Sigmoid colon (tissue), 7 donors: ENCODE data around the gene GLMP. TPM values are rescaled to one million over a fixed set of nuclear protein-coding genes. Genes with fewer than 3 reads are reported as not detected.

Experiments
- DNase-seq: peaks from one replicate; pipeline ENCODE4 v3.0.0-alpha.2; 2019
- H3K27ac ChIP-seq, 4 donors: fragments of 200-600 bp; sonication (generic); one replicate each; pipeline ENCODE4 v1.5.1; 2016 to 2019; ENCODE audit warnings: mild to moderate bottlenecking in 1 of 4
- H3K27me3 ChIP-seq, 3 donors: fragments of 200-600 bp; sonication (generic); one replicate each; pipeline ENCODE4 v1.5.1; 2019; ENCODE audit warnings: mild to moderate bottlenecking in 1 of 3
- H3K36me3 ChIP-seq, 4 donors: fragments of 200-600 bp; sonication (generic); one replicate each; pipeline ENCODE4 v1.5.1; 2016 to 2019
- H3K4me1 ChIP-seq, 4 donors: fragments of 200-600 bp; sonication (generic); one replicate each; pipeline ENCODE4 v1.5.1; 2017 to 2019
- H3K4me3 ChIP-seq, 4 donors: fragments of 200-600 bp; sonication (generic); one replicate each; pipeline ENCODE4 v1.5.1; 2017 to 2019; ENCODE audit warnings: mild to moderate bottlenecking in 2 of 4, moderate library complexity in 1 of 4
- H3K9me3 ChIP-seq, 4 donors: fragments of 200-600 bp in 3 of 4; sonication (generic) in 3 of 4; one replicate each; pipeline versions ENCODE4 v1.5.1 to v1.6.1; 2013 to 2019
- EP300 ChIP-seq, 4 donors: sonication (generic); formaldehyde crosslinking; IDR thresholded peaks; one replicate each; pipeline ENCODE4 v1.6.1; 2017; ENCODE audit warnings: antibody characterized with exemption in 4 of 4
- POLR2A ChIP-seq, 2 donors: fragments of 450-650 bp; IDR thresholded peaks; one replicate each; pipeline ENCODE4 v1.6.1; 2016; ENCODE audit warnings: antibody characterized with exemption in 2 of 2, mild to moderate bottlenecking in 2 of 2, moderate library complexity in 2 of 2
- POLR2AphosphoS5 ChIP-seq, 4 donors: sonication (generic); formaldehyde crosslinking; IDR thresholded peaks; one replicate each; pipeline ENCODE4 v1.6.1; 2017; ENCODE audit warnings: antibody characterized with exemption in 4 of 4
- WGBS, 2 donors: extraction: QIAGEN DNeasy Blood & Tissue Kit; methylation state at CpG; one replicate each; pipeline ENCODE4 v1.1.7; 2013; 5-methylcytosine and 5-hydroxymethylcytosine counted together
- intact Hi-C: fragments of 100-400 bp; cut with DNase I; formaldehyde crosslinking; loops from one replicate; pipeline ENCODE4 v1.15.1; 2023
- polyA plus RNA-seq, 3 donors: library from polyadenylated mRNA; stranded (reverse); fragments of 200-250 nt; gene quantifications; one replicate each; pipeline ENCODE4 v1.2.3, GENCODE V29; 2013
- total RNA-seq, 4 donors: library from RNA; depleted of rRNA; stranded (reverse); fragments of >200 nt; gene quantifications; one replicate each; pipeline ENCODE4 v1.1.0, GENCODE V29; 2016
- TF ChIP-seq, protein P1 (sequence below), 4 experiments: fragments of 450-650 bp in 3 of 4; fragments of 200-600 bp in 1 of 4; IDR thresholded peaks; one replicate each; pipeline ENCODE4 v1.5.1; 2016 to 2019; ENCODE audit warnings: antibody characterized with exemption in 4 of 4, mild to moderate bottlenecking in 3 of 4, moderate library complexity in 2 of 4
- donor health status: healthy with polysubstance abuse.
- donor health status: Bipolar disorder and iron deficiency.
- donor health status: healthy.

GLMP gene
- total and polyA plus RNA-seq, 7 donors, result 33.3 to 53.2 (median 38.8) TPM

DNA sequence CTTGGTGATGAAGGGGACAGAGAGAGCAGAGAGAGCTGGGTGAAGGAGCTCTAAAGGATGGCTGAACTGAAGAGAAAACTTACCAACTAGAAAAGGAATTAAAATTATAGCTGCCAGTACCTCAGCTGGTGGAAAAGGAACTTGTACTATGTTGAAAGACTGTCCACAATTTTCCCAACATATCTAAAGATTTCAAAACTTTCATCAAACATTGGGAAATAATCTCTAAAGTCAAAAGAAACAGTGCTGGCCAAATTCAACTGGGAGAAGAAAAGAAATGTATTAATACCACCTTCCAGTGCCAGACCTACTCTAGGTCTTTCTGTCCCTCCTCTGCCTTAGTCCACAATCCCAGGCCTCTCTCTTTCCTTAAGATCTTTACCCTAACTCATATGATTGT is 18.9 kb downstream of the GLMP start:
- DNase-seq, result no peak
- peaks cover 0 to 16% (median 8%) of the 10 kb centered on the region in 4 donors for H3K4me1 ChIP-seq
- no peak overlapping the region for H3K4me3 ChIP-seq
- peaks cover 21 to 74% (median 53%) of the 10 kb centered on the region in 4 donors for H3K36me3 ChIP-seq
- no peak overlapping the region for H3K27ac ChIP-seq
- H3K27me3 ChIP-seq, result no peaks in the 10 kb centered on the region
- intact Hi-C loops, result no loop called here
- TF ChIP-seq, protein P1, sequence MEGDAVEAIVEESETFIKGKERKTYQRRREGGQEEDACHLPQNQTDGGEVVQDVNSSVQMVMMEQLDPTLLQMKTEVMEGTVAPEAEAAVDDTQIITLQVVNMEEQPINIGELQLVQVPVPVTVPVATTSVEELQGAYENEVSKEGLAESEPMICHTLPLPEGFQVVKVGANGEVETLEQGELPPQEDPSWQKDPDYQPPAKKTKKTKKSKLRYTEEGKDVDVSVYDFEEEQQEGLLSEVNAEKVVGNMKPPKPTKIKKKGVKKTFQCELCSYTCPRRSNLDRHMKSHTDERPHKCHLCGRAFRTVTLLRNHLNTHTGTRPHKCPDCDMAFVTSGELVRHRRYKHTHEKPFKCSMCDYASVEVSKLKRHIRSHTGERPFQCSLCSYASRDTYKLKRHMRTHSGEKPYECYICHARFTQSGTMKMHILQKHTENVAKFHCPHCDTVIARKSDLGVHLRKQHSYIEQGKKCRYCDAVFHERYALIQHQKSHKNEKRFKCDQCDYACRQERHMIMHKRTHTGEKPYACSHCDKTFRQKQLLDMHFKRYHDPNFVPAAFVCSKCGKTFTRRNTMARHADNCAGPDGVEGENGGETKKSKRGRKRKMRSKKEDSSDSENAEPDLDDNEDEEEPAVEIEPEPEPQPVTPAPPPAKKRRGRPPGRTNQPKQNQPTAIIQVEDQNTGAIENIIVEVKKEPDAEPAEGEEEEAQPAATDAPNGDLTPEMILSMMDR (IDR thresholded peaks at IDR 0.05), result no peak
- no peak for TF ChIP-seq POLR2A (IDR thresholded peaks at IDR 0.05)
- no peak for TF ChIP-seq POLR2AphosphoS5 (IDR thresholded peaks at IDR 0.05)
- TF ChIP-seq EP300 (IDR thresholded peaks at IDR 0.05), result no peak
- no peaks in the 10 kb centered on the region for H3K9me3 ChIP-seq

DNA sequence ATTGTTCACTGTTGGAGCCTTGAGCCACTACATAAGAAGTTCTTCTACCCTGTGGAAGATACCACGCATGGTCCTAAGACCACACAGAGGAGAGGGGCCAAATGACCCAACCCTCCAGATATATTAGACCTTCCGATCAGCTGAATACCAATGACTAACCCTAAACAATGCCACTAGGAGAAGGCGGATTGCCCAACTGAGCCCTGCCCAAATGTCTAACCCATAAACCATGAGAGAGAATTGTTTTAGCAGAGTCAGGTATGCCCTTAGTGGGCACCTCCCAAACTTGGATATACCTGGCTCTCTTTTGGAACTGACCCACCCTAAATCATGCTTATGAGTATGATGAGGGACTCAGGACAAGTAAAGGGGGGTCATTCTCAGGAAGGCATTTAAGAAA is 25.2 kb downstream of the GLMP start:
- intact Hi-C loops, result no loop called here
- Histone ChIP-seq H3K27ac (no peak overlapping the region), H3K4me3 (no peak overlapping the region), H3K4me1 (no peaks in the 10 kb centered on the region), H3K36me3 (peaks cover 39 to 100% (median 81%) of the 10 kb centered on the region in 4 donors), H3K9me3 (no peaks in the 10 kb centered on the region), H3K27me3 (no peaks in the 10 kb centered on the region)
- 93 to 97% methylated on average over 3 of the region's 3 CpGs for WGBS, 2 donors
- DNase-seq, result no peak
- TF ChIP-seq EP300 (IDR thresholded peaks at IDR 0.05) (no peak), POLR2A (IDR thresholded peaks at IDR 0.05) (no peak), POLR2AphosphoS5 (IDR thresholded peaks at IDR 0.05) (no peak)
- TF ChIP-seq, protein P1 (IDR thresholded peaks at IDR 0.05), result no peak

DNA sequence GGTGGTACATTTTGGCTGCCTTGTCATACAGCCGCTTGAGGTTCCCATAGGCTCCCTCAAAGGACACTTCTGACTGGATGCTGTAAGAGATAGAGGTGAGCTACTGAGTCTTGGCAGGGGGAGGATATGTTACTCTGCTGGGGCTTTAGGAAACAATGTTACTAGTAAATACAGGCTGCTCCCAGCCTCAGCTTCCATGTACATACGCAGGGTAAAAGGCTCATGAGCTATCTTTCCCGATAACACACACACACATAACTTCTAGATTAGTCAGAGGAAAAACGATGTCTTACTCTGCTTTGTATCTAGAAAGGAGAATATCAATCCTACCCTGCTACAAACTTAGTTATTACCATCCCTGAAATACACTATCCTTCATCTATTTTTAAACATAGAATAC is 27.1 kb downstream of the GLMP start:
- Histone ChIP-seq H3K27ac (no peak overlapping the region), H3K4me3 (no peak overlapping the region), H3K9me3 (no peaks in the 10 kb centered on the region), H3K4me1 (peaks cover 0 to under 1% (median 0%) of the 10 kb centered on the region in 4 donors), H3K36me3 (peaks cover 34 to 99% (median 75%) of the 10 kb centered on the region in 4 donors), H3K27me3 (no peaks in the 10 kb centered on the region)
- no peak for TF ChIP-seq EP300 (IDR thresholded peaks at IDR 0.05)
- intact Hi-C loops, result no loop called here
- DNase-seq, result no peak
- WGBS, 2 donors, result 92% methylated on average over 4 of the region's 4 CpGs

DNA sequence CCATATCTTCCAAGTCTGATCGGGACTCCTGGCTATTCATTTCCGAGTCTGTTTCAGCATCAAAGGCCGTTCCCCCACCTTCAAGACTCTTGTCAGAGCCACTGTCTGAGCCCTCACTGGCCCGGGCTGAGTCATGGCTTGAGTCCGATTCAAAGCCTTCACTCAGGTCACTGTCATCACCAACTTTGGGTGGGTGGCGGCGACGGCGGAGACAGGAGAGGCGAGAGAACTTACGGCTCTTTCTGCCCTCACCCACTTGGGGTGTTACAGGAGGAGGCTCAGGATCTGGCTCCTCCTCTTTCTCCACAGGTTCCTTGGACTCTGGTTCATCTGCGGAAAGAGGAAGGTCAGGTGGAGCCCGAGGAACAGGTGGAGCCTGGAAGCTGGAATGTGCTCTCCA is 29.4 kb downstream of the GLMP start:
- Histone ChIP-seq H3K27me3 (no peaks in the 10 kb centered on the region), H3K4me1 (peaks cover 0 to 5% (median 0%) of the 10 kb centered on the region in 4 donors), H3K27ac (no peak overlapping the region), H3K9me3 (no peaks in the 10 kb centered on the region), H3K4me3 (no peak overlapping the region), H3K36me3 (peaks cover 41 to 99% (median 70%) of the 10 kb centered on the region in 4 donors)
- WGBS, 2 donors, result 92 to 95% methylated on average over 13 of the region's 13 CpGs
- DNase-seq, result no peak
- intact Hi-C loops, result no loop called here
- TF ChIP-seq, protein P1 (IDR thresholded peaks at IDR 0.05), result no peak
- TF ChIP-seq POLR2AphosphoS5 (IDR thresholded peaks at IDR 0.05), result no peak
- no peak for TF ChIP-seq POLR2A (IDR thresholded peaks at IDR 0.05)
- TF ChIP-seq EP300 (IDR thresholded peaks at IDR 0.05), result no peak

DNA sequence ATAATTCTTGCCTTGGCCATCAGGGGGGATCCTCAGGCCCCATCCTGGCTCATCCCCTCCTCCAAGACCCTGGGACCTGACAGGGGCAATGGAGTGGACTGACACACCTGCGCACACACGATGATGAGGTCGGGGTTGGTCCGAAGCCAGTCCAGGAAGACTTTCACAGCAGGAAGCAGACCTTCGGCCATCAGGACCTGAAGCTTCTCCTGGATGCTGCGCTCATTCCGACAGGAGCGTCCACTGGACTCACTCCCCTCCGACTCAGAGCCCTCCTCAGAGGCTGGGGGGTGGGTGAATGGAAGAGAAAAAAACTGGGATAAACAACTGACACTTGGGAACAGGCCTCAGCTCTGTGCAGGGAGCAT is 32.2 kb downstream of the GLMP start:
- intact Hi-C loops, result no loop called here
- Histone ChIP-seq H3K4me1 (peaks cover 0 to 5% (median 0%) of the 10 kb centered on the region in 4 donors), H3K27me3 (no peaks in the 10 kb centered on the region), H3K4me3 (no peak overlapping the region), H3K36me3 (peaks cover 56 to 99% (median 79%) of the 10 kb centered on the region in 4 donors), H3K27ac (peak overlapping the region in 1 of 4 donors; percentile 33), H3K9me3 (no peaks in the 10 kb centered on the region)
- 78 to 95% methylated on average over 9 of the region's 9 CpGs for WGBS, 2 donors
- no peak for DNase-seq
- TF ChIP-seq POLR2AphosphoS5 (IDR thresholded peaks at IDR 0.05) (no peak), POLR2A (IDR thresholded peaks at IDR 0.05) (no peak), EP300 (IDR thresholded peaks at IDR 0.05) (no peak)
- TF ChIP-seq, protein P1 (IDR thresholded peaks at IDR 0.05), result no peak
